ENCODE data around the gene PLEKHF1. TPM values are rescaled to one million over a fixed set of nuclear protein-coding genes. Genes with fewer than 3 reads are reported as not detected.

PLEKHF1 gene
- total RNA-seq, 2 experiments from 2014 or later: 53.1 to 53.9 TPM

DNA sequence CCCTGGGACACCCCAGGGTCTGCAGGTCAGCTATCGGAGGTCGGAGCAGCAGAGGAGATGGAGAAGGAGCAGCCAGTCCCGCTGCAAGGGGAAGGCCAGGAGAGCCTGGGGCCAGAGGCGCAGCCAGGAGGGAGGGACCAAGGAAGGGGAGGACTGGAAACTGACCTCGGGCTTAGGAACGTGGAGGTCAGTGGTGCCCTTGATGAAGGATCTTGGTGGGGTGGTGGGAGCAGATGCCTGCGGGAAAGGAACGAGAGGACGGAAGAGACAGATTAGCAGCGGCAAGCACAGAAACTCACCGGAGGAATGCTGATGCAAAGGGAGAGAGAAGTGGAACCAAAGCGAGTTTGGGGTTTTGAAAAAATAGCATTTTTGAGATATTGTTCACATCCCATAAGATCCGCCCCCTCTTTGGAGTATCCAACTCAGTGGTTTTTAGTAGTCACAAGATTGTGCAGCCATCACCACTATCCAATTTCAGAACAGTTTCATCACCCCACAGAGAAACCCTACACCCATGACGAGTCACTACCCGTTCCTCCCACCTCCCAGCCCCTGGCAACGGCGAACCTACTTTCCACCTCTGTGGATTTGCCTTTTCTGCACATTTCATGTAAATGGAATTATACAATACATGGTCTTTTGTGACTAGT, 22.1 kb downstream of the PLEKHF1 start:
- Mint-ChIP-seq H3K4me3 (no peak overlapping the region), H3K27ac (no peak overlapping the region), H3K36me3 (ENCODE audit: low read depth) (peaks cover 15% of the 10 kb centered on the region), H3K4me1 (peaks cover 52% of the 10 kb centered on the region), H3K27me3 (no peaks in the 10 kb centered on the region), H3K9me3 (peaks cover 4% of the 10 kb centered on the region)
- DNase-seq: peak; percentile 30
- ChIA-PET POLR2A (interaction anchor here (1.9 to 3.3 kb wide), 2 partner anchors 77 to 81 kb away, joined by 6 to 11 read pairs; partner anchors contain the start of gene POP4), CTCF (interaction anchor here (0.7 to 2.3 kb wide), 5 partner anchors 16 to 77 kb away, joined by 3 to 9 read pairs (median 6); partner anchors contain the start of gene PLEKHF1)

DNA sequence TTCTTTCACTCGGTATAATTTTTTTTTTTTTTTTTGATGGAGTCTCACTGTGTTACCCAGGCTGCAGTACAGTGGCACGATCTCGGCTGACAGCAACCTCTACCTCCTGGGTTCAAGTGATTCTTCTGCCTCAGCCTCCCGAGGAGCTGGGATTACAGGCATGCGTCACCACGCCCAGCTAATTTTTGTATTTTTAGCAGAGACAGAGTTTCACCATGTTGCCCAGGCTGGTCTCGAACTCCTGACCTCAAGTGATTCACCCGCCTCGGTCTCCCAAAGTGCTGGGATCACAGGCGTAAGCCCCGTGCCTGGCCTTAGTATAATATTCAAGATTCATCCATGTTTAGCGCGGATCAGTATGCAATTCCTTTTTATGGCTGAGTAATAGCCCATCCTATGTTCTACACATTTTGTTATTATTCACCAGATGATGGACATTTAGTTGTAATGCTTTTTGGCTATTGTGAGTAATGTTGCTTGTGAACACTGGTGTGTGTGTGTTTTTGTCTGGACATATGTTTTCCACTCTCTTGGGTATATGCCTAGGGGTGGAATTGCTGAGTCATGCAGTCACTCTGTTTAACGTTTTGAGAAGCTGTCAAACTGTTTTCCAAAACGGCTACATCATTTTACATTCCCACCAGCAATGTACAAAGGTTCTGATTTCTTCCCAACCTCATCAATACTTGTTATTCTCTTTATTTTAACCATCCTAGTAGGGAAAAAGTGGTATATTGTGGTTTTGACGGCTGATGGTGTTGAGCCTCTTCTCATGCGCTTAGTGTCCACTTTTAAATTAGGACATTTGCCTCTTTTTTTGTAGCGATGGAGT, 22.9 kb downstream of the PLEKHF1 start:
- Mint-ChIP-seq H3K9me3 (peaks cover 4% of the 10 kb centered on the region), H3K4me3 (no peak overlapping the region), H3K27me3 (no peaks in the 10 kb centered on the region), H3K4me1 (peaks cover 49% of the 10 kb centered on the region), H3K27ac (peak overlapping the region; percentile 14), H3K36me3 (ENCODE audit: low read depth) (peaks cover 15% of the 10 kb centered on the region)
- DNase-seq: no peak
- ChIA-PET CTCF (interaction anchor here (0.7 to 1.0 kb wide), 3 partner anchors 23 to 78 kb away, joined by 3 to 4 read pairs (median 4); partner anchors contain the start of gene PLEKHF1), POLR2A (interaction anchor here (1.0 to 3.3 kb wide), 2 partner anchors 13 to 82 kb away, joined by 3 to 11 read pairs; partner anchors contain the start of gene POP4)

DNA sequence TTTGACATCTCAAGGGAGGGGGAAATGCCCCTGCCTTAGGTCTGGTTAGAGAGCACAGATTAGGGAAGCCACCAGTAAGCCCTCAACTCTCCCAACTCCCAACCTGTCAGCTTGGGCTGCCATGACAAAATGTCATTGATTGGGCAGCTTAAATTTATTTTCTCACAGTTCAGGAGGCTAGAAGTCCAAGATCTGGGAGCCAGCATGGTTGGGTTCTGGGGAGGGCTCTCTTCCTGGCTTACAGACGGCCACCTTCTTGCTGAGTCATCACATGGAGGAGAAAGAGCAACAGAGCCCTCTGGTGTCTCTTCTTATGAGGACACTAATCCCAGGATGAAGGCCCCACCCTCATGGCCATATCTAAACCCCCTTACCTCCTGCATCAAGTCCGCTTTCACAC, 25.6 kb downstream of the PLEKHF1 start:
- no peak overlapping the region for H3K4me3 Mint-ChIP-seq
- peak overlapping the region; percentile 51 for H3K27ac Mint-ChIP-seq
- ChIA-PET CTCF (interaction anchor here (1.0 to 7.1 kb wide), 12 partner anchors 10 to 104 kb away, joined by 3 to 147 read pairs (median 13); partner anchors contain the start of genes C19orf12, PLEKHF1 and POP4), POLR2A (interaction anchor here (0.7 to 2.3 kb wide), 11 partner anchors 9 to 92 kb away, joined by 3 to 8 read pairs (median 5); partner anchors contain the start of genes PLEKHF1 and POP4)
- DNase-seq: peak; percentile 67
- peaks cover 45% of the 10 kb centered on the region for H3K4me1 Mint-ChIP-seq
- H3K36me3 Mint-ChIP-seq (ENCODE audit: low read depth): peaks cover 18% of the 10 kb centered on the region
- H3K27me3 Mint-ChIP-seq: no peaks in the 10 kb centered on the region
- peaks cover 4% of the 10 kb centered on the region for H3K9me3 Mint-ChIP-seq

DNA sequence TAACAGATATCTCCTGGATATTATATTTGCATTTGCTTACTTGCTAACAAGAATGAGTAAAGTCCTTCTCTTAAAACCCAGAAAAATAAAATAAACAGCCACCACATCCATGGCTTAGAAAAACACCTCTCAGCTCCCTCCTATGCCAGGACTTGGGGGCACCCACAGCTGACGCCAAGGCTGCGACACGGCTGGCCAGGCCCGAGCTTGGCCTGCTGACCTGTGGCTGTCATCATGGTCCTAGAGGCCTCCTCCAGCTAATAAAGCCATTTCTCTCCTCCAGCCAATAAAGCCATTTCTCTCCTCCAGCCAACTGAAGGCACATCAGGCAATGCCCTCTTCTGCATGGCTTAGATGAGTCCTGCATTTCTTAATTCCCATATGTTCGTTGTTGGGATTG, 28.9 kb downstream of the PLEKHF1 start:
- H3K4me3 Mint-ChIP-seq: no peak overlapping the region
- peaks cover 17% of the 10 kb centered on the region for H3K36me3 Mint-ChIP-seq (ENCODE audit: low read depth)
- no peak overlapping the region for H3K27ac Mint-ChIP-seq
- ChIA-PET CTCF (interaction anchor here (0.8 to 7.1 kb wide), 11 partner anchors 20 to 178 kb away, joined by 3 to 147 read pairs (median 6); partner anchors contain the start of genes C19orf12 and POP4), POLR2A (interaction anchor here (0.9 to 3.4 kb wide), 6 partner anchors 19 to 88 kb away, joined by 3 to 44 read pairs (median 4); partner anchors contain the start of genes C19orf12 and POP4)
- H3K4me1 Mint-ChIP-seq: peaks cover 24% of the 10 kb centered on the region
- peaks cover 4% of the 10 kb centered on the region for H3K9me3 Mint-ChIP-seq
- no peak for DNase-seq
- no peaks in the 10 kb centered on the region for H3K27me3 Mint-ChIP-seq

DNA sequence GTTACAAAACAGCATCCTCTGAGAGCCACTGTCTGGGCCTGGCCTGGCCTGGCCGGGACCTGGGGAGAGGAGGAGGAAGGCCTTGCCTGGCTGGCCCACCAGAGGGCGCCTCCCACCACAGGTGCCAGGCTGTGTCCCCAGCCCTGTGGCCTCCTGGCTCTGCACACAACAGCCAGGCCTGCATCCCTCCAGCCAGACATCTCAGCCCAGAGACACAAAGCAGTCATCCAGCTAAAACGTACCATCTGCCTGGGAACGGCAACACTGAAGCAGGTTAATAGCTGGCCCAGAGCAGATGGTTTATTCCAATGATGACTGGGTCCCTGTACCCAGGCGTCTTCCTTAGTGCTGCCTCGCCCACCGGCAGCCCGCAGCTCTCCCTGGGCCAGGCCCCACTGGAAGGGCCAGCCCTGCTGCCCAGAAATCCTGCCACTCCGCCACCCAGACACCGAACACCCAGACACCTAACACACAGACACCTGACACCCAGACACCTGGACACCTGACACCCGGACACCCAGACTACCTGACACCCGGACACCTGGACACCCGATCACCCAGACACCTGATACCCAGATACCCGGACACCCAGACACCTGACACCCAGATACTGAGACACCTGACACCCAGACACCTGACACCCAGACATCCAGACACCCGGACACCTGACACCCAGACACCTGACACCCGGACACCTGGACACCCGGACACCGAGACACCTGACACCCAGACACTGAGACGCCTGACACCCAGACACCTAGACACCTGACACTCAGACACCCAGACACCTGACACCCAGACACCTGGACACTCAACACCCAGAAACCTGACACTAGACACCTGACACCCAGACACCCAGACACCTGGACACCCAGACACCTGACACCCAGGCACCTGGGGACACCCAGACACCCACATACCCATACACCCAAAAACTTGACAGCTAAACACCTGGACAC, 29.7 kb downstream of the PLEKHF1 start:
- CTCF ChIA-PET: interaction anchor here (0.8 to 7.1 kb wide), 11 partner anchors 19 to 177 kb away, joined by 3 to 147 read pairs (median 6); partner anchors contain the start of genes C19orf12 and POP4
- POLR2A ChIA-PET: interaction anchor here (0.6 to 3.4 kb wide), 7 partner anchors 18 to 89 kb away, joined by 3 to 44 read pairs (median 4); partner anchors contain the start of genes C19orf12 and POP4
- H3K9me3 Mint-ChIP-seq: no peaks in the 10 kb centered on the region
- no peaks in the 10 kb centered on the region for H3K27me3 Mint-ChIP-seq
- DNase-seq: peak; percentile 85
- H3K36me3 Mint-ChIP-seq (ENCODE audit: low read depth): peaks cover 11% of the 10 kb centered on the region
- H3K4me3 Mint-ChIP-seq: no peak overlapping the region
- peaks cover 19% of the 10 kb centered on the region for H3K4me1 Mint-ChIP-seq
- peak overlapping the region; percentile 49 for H3K27ac Mint-ChIP-seq

DNA sequence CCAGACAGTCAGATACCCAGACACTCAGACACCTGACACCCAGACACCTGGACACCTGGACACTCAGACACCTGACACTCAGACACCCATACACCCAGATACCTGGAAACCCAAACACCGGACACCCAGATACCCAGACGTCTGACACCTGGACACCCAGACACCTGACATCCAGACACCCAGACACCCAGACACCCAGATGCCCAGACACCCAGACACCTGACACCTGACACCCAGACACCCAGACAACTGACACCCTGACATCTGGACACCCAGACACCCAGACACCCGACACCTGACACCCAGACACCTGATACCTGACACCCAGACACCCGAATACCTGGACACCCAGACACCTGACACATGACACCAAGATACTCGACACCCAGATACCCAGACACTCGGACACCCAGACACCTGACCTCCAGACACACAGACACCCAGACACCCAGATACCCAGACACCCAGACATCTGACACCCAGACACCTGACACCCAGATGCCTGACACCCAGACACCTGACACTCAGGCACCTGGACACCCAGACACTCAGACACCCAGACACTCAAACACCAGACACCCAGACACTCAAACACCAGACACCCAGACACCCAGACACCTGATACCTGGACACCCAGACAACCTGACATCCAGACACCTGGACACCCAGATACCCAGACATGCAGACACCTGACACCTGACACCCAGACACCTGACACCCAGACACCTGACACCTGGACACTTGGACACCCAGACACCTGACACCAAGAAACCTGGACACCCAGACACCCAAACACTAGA, 30.7 kb downstream of the PLEKHF1 start:
- H3K27ac Mint-ChIP-seq: no peak overlapping the region
- POLR2A ChIA-PET: interaction anchor here (1.1 to 1.2 kb wide), 2 partner anchors 20 to 90 kb away, joined by 3 to 4 read pairs; partner anchors contain the start of gene POP4
- H3K9me3 Mint-ChIP-seq: no peaks in the 10 kb centered on the region
- H3K27me3 Mint-ChIP-seq: no peaks in the 10 kb centered on the region
- no peak for DNase-seq
- no peak overlapping the region for H3K4me3 Mint-ChIP-seq
- peaks cover 5% of the 10 kb centered on the region for H3K36me3 Mint-ChIP-seq (ENCODE audit: low read depth)
- CTCF ChIA-PET: interaction anchor here (7.1 kb wide), 1 partner anchor 18 kb away, joined by 147 read pairs; the partner anchor contains the start of gene C19orf12
- H3K4me1 Mint-ChIP-seq: peaks cover 13% of the 10 kb centered on the region

DNA sequence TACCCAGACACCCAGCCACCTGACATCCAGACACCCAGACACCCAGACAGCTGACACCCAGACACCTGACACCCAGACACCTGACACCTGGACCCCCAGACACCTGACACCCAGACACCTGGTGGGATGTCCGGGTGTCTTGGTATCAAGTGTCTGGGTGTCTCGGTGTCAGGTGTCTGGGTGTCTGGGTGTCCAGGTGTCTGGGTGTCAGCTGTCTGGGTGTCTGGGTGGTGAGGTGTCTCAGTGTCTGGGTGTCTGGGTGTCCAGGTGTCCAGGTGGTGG, 31.2 kb downstream of the PLEKHF1 start:
- peaks cover 3% of the 10 kb centered on the region for H3K36me3 Mint-ChIP-seq (ENCODE audit: low read depth)
- ChIA-PET POLR2A (interaction anchor here (1.1 to 1.2 kb wide), 2 partner anchors 19 to 90 kb away, joined by 3 to 4 read pairs; partner anchors contain the start of gene POP4), CTCF (no interaction called here)

DNA sequence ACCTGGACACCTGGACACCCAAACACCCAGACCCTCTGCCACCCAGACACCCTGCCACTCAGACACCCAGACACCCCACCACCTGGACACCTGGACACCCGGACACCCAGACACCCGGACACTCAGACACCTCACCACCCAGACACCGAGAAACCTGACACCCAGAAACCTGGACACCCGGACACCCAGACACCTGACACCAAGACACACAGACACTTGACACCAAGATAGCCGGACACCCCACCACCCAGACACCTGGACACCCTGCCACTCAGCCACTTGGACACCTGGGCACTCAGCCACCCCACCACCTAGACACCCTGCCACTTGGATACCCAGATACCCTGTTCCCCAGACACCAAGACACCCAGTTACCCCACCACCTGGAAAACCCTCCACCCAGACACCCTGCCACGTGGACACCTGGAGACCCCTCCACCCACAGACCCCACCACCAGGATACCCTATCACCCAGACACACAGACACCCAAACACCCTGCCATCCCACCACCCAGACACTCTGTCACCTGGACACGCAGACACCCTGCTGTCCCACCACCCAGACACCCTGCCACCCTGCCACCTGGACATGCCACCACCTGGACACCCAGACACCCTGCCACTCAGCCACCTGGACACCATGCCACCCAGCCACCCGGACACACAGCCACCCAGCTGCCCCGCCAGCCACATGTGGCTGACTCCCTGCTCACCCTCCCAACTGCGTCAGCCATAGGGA, 32.4 kb downstream of the PLEKHF1 start:
- POLR2A ChIA-PET: interaction anchor here (1.3 to 4.1 kb wide), 2 partner anchors 16 to 91 kb away, joined by 3 to 26 read pairs; partner anchors contain the start of genes C19orf12 and POP4

More for the DNA sequence above, 31.2 kb downstream of the PLEKHF1 start:
- no peak for DNase-seq
- Mint-ChIP-seq H3K9me3 (no peaks in the 10 kb centered on the region), H3K27ac (no peak overlapping the region), H3K4me1 (peaks cover 11% of the 10 kb centered on the region), H3K27me3 (no peaks in the 10 kb centered on the region), H3K4me3 (no peak overlapping the region)

DNA sequence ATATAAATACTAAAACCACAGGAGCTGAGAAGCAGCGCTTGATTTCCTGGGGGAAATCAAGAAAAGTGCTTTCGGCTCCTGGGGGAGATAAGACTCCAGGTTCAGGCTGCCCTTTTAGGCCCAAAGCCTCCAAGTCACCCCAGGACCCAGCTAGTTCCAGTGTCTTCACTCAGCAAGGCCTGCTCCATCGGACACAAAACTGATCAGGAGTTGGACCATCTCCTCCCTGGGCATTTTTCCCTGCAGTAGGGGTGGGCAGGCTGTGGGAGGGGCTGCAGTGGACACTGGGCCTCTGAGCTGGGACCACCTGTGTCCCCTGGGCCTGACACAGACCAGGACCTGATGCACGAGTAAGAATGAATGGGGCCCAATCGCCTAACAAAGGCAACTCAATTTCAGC, 34.6 kb downstream of the PLEKHF1 start:
- DNase-seq: no peak
- peaks cover 11% of the 10 kb centered on the region for H3K36me3 Mint-ChIP-seq (ENCODE audit: low read depth)
- no peak overlapping the region for H3K27ac Mint-ChIP-seq
- CTCF ChIA-PET: interaction anchor here (1.1 to 2.4 kb wide), 2 partner anchors 12 to 16 kb away, joined by 3 to 14 read pairs; no protein-coding TSS in a partner anchor
- H3K27me3 Mint-ChIP-seq: no peaks in the 10 kb centered on the region
- POLR2A ChIA-PET: interaction anchor here (1.3 to 4.1 kb wide), 3 partner anchors 14 to 93 kb away, joined by 3 to 26 read pairs (median 4); partner anchors contain the start of genes C19orf12 and POP4
- peaks cover 9% of the 10 kb centered on the region for H3K4me1 Mint-ChIP-seq
- no peaks in the 10 kb centered on the region for H3K9me3 Mint-ChIP-seq
- H3K4me3 Mint-ChIP-seq: no peak overlapping the region

More for the DNA sequence above, 32.4 kb downstream of the PLEKHF1 start:
- Mint-ChIP-seq H3K4me3 (no peak overlapping the region), H3K27me3 (no peaks in the 10 kb centered on the region), H3K9me3 (no peaks in the 10 kb centered on the region), H3K27ac (no peak overlapping the region), H3K36me3 (ENCODE audit: low read depth) (peaks cover 3% of the 10 kb centered on the region), H3K4me1 (peaks cover 10% of the 10 kb centered on the region)
- DNase-seq: no peak
- CTCF ChIA-PET: no interaction called here

DNA sequence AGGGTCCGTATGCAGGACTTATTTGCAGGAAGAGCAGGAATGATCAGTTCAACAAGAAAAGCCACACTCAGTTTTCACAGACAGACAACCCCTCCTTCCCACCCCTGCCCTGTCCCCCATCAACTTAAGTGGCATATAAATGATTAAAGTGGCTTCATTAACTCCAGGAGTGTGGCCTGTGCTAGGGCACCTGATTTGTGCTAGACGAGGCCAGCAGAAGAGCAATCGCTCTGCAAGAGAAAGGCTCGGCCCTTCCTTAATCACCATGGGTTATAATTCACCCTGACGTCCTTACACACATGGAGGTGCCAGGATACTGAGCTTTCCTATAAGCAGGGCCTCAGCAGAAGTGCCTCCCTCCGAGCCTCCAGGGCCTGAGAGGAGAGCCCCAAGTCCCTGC, 35.2 kb downstream of the PLEKHF1 start:
- ChIA-PET POLR2A (interaction anchor here (1.3 to 4.1 kb wide), 3 partner anchors 13 to 94 kb away, joined by 3 to 26 read pairs (median 4); partner anchors contain the start of genes C19orf12 and POP4), CTCF (interaction anchor here (0.6 to 2.4 kb wide), 3 partner anchors 10 to 16 kb away, joined by 3 to 14 read pairs (median 6); no protein-coding TSS in a partner anchor)
- Mint-ChIP-seq H3K36me3 (ENCODE audit: low read depth) (peaks cover 15% of the 10 kb centered on the region), H3K9me3 (no peaks in the 10 kb centered on the region), H3K27ac (no peak overlapping the region), H3K27me3 (no peaks in the 10 kb centered on the region), H3K4me3 (no peak overlapping the region), H3K4me1 (peaks cover 15% of the 10 kb centered on the region)
- DNase-seq: no peak

Data from activated CD4-positive, alpha-beta memory T cell treated with anti-CD3 and anti-CD28 coated beads, Interleukin-2, amount 10 ng/mL, durations not matched to agents 7 days and 5 days (primary cell).